GM23338 (cell line): ENCODE data around the gene STX11.

Source experiments
- CREB1 ChIP-seq: fragments of 250-450 bp; sonication (Bioruptor Pico); IDR thresholded peaks from 2 replicates; pipeline ENCODE4 v1.5.0; 2020; ENCODE audit warnings: low read depth, mild to moderate bottlenecking, moderate library complexity
- CTCF ChIP-seq, 2 experiments: fragments of 200-600 bp in 1 of 2; sonication (generic) in 1 of 2; conservative IDR thresholded peaks; 2 replicates each; pipeline versions ENCODE4 v1.5.1 to v1.6.1; 2016 to 2017; ENCODE audit warnings: antibody characterized with exemption in 2 of 2, low read depth in 2 of 2, mild to moderate bottlenecking in 2 of 2, moderate library complexity in 1 of 2
- ETS1 ChIP-seq: IDR thresholded peaks from 2 replicates; pipeline ENCODE4 v1.6.1; 2016; ENCODE audit warnings: antibody characterized with exemption
- EZH2 ChIP-seq: fragments of 200-600 bp; sonication (generic); IDR thresholded peaks from one replicate; pipeline ENCODE4 v1.8.0; 2017; ENCODE audit warnings: antibody characterized with exemption, mild to moderate bottlenecking, low read depth; ENCODE audit not compliant: unreplicated experiment
- EZH2phosphoT487 ChIP-seq: fragments of 200-600 bp; sonication (generic); IDR thresholded peaks from one replicate; pipeline ENCODE4 v1.8.1; 2018; ENCODE audit warnings: antibody characterized with exemption; ENCODE audit not compliant: unreplicated experiment
- JUNB ChIP-seq: IDR thresholded peaks from one replicate; pipeline ENCODE4 v1.6.1; 2016; ENCODE audit warnings: antibody characterized with exemption; ENCODE audit not compliant: unreplicated experiment
- NANOG ChIP-seq: IDR thresholded peaks from 2 replicates; pipeline ENCODE4 v1.6.1; 2016; ENCODE audit warnings: antibody characterized with exemption, borderline replicate concordance
- POLR2AphosphoS5 ChIP-seq: IDR thresholded peaks from 2 replicates; pipeline ENCODE4 v1.6.1; 2016; ENCODE audit warnings: antibody characterized with exemption, low read depth
- REST ChIP-seq: IDR thresholded peaks from one replicate; pipeline ENCODE4 v1.6.1; 2018; ENCODE audit warnings: antibody characterized with exemption; ENCODE audit not compliant: unreplicated experiment
- STAT1 ChIP-seq: IDR thresholded peaks from one replicate; pipeline ENCODE4 v1.6.1; 2016; ENCODE audit warnings: antibody characterized with exemption; ENCODE audit not compliant: unreplicated experiment
- ZNF114 ChIP-seq: fragments of 250-450 bp; sonication (Bioruptor Pico); IDR thresholded peaks from 2 replicates; pipeline ENCODE4 v1.5.0; 2020; ENCODE audit warnings: mild to moderate bottlenecking, moderate library complexity
- ZNF331 ChIP-seq: fragments of 250-450 bp; sonication (Bioruptor Pico); IDR thresholded peaks from 2 replicates; pipeline ENCODE4 v1.5.0; 2020; ENCODE audit warnings: low read depth, mild to moderate bottlenecking, moderate library complexity

GRCh38 chr6:144232176-144232831 is 82.0 kb downstream of the STX11 start:
- TF ChIP-seq POLR2AphosphoS5 = no peak
- no peak for TF ChIP-seq CTCF (conservative IDR thresholded peaks at IDR 0.05; ENCODE audit: low read depth in 2 of 2)
- TF ChIP-seq EZH2phosphoT487 = no peak
- TF ChIP-seq CREB1 (CRISPR knock-in tag) = no peak
- TF ChIP-seq REST = no peak
- TF ChIP-seq ETS1 = no peak
- TF ChIP-seq EZH2 = no peak
- no peak for TF ChIP-seq NANOG
- TF ChIP-seq JUNB = no peak
- TF ChIP-seq ZNF331 (CRISPR knock-in tag) = no peak
- TF ChIP-seq ZNF114 (CRISPR knock-in tag) = no peak
- TF ChIP-seq STAT1 = no peak
